Endothelial cell of umbilical vein (primary cell): ENCODE measurements around the gene CHD6.

Experiments
- CTCF ChIP-seq, 2 donors: IDR thresholded peaks; 1 replicate in 1 of 2; 2 replicates in 1 of 2; pipeline ENCODE4 v1.5.1; 2011; ENCODE audit warnings: low read length in 2 of 2, mild to moderate bottlenecking in 2 of 2, moderate library complexity in 2 of 2, control low read depth in 1 of 2, inconsistent platforms in 1 of 2, low read depth in 1 of 2; ENCODE audit not compliant: insufficient read depth in 1 of 2; ENCODE audit errors: extremely low read depth in 1 of 2
- POLR2A ChIP-seq: IDR thresholded peaks from 2 replicates; pipeline ENCODE4 v1.6.1; 2012; ENCODE audit warnings: low read depth, mild to moderate bottlenecking, control low read depth, low read length
- POLR2AphosphoS5 ChIP-seq: IDR thresholded peaks from 2 replicates; pipeline ENCODE4 v1.6.1; 2012; ENCODE audit warnings: low read depth, mild to moderate bottlenecking, control low read depth, low read length, moderate library complexity; ENCODE audit not compliant: insufficient read depth

GRCh38 chr20:41413169-41413568 is 205.0 kb downstream of the CHD6 start:
- TF ChIP-seq CTCF (IDR thresholded peaks at IDR 0.05; ENCODE audit: extremely low read depth in 1 of 2, insufficient read depth in 1 of 2, low read depth in 1 of 2, low read length in 2 of 2) (no peak), POLR2AphosphoS5 (no peak), POLR2A (no peak)
